Suppressor macrophage treated with lipopolysaccharide for 4 hours (primary cell): Measurements from ENCODE around the gene ATAD3C.
"Not testable (repeated sequence)": the region's sequence is repeated elsewhere in the genome, so short reads cannot be mapped to it uniquely, and the experiment has no call there.

ENCODE experiments used
- DNase-seq: peaks from one replicate; pipeline ENCODE4 v3.0.0-alpha.2; 2020

ATAD3C gene

DNA sequence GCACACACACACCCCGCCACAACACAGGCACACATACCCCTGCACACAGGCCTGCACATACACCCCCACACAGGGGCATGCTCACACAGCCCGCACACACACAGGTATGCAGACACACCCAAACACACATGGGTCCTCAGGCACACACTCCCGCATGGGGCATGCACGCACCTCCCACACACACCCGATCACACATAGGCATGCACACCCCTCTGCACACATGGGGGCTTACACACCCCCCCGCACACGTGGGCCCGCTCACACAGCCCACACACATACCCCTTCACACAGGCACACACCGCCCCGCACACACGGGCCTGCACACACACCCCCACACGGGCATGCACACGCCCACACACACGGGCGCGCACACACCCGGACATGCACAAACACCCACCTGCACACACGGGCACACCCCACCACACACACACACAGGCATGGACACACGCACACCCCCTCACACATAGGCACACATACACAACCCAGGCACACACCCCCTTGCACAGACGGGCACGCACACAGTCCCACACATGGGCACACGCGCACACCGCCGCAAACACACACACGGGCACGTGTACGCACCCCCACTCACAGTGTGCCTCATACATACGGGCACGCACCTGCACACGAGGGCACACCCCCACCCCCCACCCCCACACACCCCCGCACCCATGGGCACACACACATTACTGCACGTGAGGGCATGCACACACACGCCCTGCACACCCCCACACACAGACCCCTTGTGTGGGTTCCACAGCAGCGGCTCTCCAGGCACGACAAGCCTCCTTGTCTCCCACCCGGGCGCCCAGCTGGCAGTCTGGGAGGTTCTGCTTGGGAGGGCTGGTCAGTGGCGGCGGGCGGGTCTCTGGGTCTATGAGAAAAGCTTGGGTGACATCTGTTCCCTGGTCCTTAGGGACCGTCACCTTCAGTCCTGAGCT, 30.3 kb downstream of the ATAD3C start:
- no peak for DNase-seq

DNA sequence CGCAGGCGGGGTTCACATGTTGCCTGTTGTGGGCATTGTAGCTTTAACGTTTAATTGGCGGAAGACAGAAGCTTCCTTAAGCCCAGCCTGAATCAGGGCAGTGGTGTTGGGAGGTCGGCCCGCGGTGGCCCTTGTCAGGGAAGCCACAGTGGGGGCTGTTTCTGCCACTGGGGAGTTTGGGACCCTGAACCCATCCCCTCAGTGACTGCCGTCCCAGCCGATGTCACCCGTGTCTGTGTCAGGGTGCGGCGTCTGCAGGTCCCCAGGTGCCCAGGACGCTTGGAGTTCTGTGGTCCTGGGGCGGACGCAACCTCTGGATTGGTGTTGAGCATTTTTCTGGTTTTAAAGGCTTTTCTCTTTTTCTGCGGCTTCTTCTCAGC, 31.0 kb downstream of the ATAD3C start:
- DNase-seq, result not testable (repeated sequence)

DNA sequence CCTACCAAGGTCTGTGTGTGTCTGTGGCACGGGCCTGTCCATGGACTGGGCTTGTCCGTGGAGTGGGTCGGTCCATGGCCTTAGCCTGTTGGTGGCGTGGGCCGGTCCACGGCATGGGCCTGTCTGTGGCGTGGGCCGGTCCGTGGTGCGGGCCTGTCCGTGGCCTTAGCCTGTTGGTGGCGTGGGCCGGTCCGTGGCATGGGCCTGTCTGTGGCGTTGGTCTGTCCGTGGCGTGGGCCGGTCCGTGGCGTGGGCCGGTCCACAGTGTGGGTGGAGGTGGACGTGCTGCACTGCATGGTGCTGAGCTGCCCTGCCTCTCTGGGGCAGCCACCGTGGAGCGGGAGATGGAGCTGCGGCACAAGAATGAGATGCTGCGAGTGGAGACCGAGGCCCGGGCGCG, 32.3 kb downstream of the ATAD3C start:
- DNase-seq, result not testable (repeated sequence)

DNA sequence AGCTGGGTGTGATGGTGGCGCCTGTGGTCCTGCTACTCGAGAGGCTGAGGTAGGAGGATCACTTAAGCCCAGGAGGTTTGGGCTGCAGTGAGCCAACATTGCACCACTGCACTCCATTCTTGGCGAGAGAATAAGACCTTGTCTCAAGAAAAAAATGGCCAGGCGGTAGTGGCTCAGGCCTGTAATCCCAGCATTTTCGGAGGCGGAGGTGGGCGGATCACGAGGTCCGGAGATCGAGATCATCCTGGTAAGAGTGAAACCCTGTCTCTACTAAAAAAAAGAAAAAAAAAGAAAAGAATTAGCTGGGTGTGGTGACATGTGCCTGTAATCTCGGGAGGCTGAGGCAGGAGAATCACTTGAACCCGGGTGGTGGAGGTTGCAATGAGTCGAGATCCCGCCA, 33.4 kb downstream of the ATAD3C start:
- no peak for DNase-seq

DNA sequence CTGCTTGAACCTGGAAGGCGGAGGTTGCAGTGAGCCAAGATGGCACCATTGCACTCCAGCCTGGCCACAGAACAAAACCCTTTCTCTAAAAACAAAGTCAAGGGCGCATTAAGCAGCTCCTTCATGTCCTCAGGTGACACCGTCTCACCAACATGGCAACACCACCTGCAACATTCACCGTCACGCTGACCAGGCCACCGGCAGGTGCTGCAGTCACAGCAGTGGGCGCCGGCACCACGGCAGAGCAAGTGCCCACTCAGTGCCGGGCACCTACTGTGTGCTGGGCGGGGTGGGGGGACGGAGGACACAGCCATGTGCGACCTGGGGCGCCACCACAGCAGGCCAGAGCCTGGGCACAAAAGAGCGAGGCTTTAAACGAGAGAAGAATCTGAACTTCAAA, 34.2 kb downstream of the ATAD3C start:
- no peak for DNase-seq

DNA sequence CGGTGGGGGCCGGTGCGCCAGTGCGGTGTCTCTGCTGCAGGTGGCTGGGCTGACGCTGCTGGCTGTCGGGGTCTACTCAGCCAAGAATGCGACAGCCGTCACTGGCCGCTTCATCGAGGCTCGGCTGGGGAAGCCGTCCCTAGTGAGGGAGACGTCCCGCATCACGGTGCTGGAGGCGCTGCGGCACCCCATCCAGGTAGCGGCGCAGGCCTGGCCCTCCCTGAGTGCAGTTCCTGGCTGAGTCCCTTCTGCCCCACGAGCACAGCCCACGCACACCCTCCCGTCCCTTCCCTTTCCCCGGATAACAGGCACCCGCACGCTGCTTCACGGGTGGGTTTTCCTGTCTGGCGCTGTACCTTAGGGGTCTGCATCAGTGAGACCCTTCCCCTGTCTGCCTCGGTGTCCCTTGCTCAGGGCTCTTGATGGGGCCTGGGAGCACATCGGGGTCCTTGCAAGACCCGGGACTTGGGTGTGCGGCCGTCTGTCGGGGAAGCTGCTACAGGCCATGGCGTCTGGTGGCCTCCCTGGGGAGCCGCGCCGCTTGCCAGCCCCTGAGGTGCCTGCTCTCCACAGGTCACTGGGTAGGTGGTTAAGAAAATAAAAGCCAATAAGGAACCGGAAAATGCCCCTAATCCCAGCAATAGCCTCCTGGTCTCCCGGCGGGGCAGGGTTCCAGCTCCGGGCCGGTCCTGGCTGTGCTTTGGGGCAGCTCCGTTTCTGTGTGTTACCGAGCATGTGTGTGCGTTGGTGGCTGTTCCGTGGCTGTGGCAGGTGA, 35.7 kb downstream of the ATAD3C start:
- not testable (repeated sequence) for DNase-seq

DNA sequence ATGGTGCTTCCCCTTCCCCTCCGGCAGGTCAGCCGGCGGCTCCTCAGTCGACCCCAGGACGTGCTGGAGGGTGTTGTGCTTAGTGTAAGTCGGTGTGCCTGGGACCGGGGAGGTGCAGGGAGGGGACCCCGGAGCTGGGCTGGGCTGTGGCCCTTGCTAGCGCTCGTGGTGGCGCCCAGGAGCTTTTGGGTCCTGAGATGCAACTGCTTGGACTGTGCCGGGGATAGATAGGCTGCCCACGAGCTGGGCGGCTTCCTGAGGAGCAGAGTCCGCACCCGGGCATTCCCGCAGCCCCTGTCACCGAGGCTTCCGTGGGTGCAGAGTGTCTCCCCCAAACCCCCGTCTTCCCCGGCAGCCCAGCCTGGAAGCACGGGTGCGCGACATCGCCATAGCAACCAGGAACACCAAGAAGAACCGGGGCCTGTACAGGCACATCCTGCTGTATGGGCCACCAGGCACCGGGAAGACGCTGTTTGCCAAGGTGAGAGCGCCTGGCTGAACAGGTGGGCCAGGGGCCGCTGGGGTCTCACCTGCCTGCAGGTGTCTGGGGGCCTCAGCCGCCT, 36.3 kb downstream of the ATAD3C start:
- not testable (repeated sequence) for DNase-seq

DNA sequence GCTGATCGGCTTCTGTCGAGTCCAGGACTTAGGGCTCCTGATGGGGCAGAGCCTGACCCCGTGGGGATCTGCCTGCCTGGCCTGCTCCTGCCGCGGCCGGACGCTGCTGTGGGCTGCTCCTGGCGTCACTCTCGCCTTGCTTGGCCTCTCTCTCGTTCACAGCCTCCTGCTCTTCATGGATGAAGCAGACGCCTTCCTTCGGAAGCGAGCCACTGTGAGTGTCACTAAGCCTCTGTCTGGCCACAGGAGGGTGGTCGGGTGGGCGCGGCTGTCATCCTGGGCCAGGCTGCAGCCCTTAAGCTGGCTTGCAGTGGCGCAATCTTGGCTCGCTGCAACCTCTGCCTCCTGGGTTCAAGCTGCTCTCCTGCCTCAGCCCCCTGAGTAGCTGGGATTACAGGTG, 38.2 kb downstream of the ATAD3C start:
- no peak for DNase-seq

DNA sequence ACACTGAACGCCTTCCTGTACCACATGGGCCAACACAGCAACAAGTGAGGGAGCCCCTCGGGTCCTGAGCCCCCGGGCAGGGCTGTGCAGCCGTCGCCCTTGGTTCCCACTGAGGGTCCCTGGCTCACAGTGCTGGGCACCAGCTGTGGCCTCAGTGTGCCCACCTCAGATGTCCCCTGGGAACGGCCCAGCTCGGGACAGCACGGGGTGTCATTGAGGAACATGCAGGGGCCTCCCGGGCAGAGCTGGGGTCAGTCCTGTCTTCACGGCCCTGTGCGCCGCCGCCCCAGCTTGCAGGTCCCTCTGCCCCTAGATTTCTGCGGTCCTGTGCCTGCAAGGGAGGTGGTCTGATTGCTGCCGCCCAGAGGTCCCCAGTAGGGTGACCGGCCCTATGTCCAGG, 39.7 kb downstream of the ATAD3C start:
- DNase-seq, result no peak

DNA sequence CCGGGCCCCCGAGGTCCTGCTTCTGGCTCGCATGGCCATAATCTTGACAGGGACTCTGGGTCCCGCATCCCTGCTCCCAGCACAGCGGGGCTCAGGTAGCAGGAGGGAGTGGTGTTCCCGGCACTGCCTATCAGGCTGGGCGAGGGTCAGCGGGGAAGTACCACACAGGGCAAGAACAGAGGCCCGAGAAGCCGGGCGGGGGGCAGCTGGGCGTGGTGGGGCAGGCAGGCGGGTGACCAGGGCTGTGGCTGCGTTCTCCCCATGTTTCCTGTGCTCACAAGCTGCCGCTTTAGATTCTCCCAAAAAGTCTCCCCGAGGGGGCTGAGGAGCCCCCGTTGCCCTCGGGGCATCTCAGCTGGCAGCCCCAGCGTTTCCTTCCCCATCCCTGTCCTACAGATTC, 40.4 kb downstream of the ATAD3C start:
- DNase-seq, result no peak

DNA sequence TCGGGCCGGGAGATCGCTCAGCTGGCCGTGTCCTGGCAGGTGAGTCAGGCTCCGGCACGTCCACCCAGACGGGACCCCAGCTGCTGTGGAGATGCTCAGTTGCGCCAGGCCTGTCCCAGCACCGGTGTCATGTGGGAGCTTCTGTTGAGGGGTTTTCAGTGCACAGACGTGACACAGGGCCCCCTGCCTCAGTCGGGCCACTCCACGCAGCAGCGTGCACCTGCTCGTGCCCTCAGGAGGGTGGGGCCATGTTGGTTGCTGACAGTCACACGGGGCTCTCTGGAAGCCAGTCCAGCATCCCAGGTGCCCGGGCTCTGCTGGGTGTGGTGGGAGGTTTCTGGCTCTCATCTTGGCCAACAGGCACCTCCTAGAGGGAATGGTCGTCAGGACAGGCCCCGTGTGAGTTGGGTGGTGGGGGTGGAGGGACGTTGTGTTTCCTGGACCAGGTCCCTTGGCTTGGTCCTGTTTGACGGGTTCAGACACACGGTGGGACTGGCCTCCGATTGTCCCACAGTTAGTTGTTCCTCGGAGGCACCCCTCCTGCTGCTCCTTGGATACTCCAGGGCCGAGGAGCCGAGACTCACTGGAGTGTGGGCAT, 41.2 kb downstream of the ATAD3C start:
- no peak for DNase-seq

DNA sequence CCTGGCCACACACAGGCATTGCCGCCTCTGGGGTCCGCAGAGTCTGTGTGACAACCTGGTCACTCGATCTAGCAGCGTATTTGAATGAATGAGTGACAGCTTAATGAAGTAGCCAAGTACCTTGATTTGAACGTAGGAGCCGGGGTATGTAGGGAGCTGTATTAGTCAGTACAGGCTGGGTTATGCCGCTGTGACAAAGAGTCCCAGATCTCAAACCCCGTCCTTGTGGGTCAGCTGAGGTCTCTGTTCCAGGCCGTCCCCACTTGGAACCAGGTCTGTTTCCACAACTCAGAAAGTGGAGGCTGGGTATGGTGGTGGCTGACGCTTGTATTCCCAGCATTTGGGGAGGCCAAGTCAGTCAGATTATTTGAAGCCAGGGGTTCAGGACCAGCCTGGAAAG, 42.1 kb downstream of the ATAD3C start:
- DNase-seq, result no peak

DNA sequence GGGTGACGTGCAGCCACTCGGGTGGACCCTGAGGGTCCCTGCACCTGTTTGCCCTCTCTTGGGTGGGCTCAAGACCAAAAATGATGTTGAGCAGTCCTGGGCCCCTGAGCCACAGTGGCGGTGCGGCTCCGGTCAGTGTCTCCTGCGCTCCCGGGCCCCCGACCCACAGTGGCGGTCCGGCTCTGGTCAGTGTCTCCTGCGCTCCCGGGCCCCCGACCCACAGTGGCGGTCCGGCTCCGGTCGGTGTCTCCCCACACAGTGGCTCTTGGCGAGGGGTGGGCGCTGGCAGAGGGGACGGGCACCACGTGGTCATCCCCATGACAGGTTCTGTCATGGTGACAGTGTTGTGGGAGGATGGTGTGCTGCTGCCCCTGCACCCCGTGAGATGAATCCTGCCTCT, 44.8 kb downstream of the ATAD3C start:
- not testable (repeated sequence) for DNase-seq

DNA sequence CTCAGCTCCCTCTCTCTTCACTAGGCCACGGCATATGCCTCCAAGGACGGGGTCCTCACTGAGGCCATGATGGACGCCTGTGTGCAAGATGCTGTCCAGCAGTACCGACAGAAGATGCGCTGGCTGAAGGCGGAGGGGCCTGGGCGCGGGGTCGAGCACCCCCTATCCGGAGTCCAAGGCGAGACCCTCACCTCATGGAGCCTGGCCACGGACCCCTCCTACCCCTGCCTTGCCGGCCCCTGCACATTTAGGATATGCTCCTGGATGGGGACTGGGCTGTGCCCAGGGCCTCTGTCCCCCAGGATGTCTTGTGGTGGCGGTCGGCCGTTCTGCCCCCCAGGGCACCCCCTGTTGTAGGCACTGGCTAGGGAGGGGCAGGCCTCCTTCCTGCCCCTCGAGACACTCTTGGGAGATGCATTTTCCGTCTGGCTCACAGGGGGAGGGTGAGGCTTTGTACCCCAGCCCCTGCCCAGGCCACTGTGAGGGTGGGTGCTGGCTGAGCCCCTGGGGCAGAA, 46.0 kb downstream of the ATAD3C start:
- DNase-seq, result not testable (repeated sequence)

DNA sequence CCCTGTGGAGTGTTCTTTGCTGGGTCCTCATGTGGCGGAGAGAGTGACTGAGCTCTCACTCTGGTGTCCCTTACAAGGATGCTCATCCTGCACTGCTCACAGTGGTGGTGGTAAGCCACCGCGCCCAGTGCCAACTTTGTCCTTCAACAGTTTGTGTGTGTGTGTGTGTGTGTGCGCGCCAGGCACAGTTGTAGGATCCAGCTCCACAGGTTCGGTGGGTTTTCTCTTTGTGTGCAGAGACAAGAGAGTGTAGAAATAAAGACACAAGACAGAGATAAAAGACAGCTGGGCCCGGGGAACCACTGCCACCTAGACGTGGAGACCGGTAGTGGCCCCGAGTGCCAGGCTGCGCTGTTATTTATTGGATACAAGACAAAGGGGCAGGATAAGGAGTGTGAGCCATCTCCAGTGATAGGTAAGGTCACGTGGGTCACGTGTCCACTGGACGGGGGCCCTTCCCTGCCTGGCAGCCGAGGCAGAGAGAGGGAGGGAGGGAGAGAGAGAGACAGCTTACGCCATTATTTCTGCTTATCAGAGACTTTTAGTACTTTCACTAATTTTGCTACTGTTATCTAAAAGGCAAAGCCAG, 55.4 kb downstream of the ATAD3C start:
- DNase-seq, result peak; percentile 50

DNA sequence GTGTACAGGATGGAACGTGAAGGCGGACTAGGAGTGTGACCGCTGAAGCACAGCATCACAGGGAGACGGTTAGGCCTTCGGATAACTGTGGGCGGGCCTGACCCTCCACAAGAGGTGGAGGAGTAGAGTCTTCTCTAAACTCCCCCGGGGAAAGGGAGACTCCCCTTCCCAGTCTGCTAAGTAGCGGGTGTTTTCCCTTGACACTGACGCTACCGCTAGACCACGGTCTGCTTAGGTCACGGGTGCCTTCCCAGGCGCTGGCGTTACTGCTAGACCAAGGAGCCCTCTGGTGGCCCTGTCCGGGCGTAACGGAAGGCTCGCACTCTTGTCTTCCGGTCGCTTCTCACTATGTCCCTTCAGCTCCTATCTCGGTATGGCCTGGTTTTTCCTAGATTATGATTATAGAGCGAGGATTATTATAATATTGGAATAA, 55.9 kb downstream of the ATAD3C start:
- peak; percentile 58 for DNase-seq

DNA sequence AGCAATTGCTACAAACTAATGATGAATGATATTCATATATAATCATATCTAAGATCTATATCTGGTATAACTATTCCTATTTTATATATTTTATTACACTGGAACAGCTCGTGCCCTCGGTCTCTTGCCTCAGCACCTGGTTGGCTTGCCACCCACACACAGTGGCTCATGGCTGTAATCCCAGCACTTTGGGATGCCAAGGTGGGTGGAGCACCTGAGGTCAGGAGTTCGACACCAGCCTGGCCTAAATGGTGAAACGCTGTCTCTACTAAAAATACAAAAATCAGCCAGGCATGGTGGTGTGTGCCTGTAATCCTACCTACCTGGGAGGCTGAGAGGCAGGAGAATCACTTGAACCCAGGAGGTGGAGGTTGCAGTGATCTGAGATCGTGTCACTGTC, 56.3 kb downstream of the ATAD3C start:
- DNase-seq, result not testable (repeated sequence)

DNA sequence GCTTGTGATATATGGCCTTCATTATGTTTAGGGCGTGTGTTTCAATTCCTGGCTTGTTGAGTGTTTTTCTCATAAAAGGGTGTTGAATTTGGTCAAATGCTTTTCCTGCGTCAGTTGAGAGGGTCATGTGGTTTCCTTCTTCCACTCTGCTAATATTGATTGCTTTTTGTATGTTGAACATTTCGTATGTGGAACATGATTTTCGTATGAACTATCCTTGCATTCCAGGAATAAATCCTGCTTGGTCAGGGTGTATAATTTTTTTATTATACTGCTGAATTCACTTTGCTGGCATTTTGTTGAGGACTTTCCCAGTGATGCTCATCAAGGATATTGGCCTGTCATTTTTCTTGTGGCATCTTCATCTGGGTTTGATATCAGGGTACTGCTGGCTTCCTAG, 57.8 kb downstream of the ATAD3C start:
- DNase-seq, result no peak

DNA sequence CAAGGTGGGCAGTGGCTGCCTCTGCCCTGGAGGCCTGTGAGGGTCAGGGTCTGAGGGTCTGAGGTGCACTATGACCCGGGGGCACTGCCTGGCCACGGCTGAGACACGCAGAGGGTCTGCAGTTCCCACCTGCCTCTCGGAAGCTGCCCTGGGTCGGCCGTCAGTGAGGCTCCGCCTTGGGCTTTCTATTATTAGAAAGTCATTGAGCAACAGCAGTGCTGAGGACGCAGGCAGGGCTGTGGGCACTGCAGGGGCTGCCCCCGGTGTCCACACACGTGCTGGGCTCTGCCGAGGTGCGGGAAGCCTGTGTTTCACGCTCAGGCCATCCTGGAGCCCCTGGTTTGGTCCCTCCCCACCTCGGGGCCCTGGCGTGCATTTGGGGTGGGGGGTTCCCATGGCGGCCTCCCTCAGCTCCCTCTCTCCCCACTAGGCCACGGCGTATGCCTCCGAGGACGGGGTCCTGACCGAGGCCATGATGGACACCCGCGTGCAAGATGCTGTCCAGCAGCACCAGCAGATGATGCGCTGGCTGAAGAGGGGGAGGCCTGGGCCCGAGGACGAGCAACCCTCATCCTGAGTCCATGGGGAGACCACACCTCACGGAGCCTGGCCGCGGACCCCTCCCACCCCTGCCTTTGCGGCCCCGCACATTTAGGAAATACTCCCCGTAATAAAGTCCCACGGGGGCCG, 59.4 kb downstream of the ATAD3C start:
- DNase-seq, result not testable (repeated sequence)

DNA sequence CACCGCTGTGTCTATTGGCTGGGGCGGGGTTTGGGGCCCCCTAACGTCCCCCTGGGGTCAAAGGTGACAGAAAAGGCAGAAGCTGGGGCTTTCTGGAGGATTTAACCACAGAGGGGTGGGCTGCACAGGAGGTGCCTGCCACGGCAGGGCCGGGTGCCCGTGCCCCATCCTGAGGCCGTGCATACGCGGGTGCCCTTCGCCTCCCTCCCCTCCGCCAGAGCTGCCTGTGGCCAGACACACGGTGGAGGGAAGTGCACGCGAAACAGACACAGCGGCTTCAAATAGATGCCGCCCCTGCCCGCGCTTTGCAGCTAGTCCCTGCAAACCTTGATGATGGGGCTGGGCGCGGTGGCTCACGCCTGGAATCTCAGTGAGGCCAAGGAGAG, 60.0 kb downstream of the ATAD3C start:
- not testable (repeated sequence) for DNase-seq

DNA sequence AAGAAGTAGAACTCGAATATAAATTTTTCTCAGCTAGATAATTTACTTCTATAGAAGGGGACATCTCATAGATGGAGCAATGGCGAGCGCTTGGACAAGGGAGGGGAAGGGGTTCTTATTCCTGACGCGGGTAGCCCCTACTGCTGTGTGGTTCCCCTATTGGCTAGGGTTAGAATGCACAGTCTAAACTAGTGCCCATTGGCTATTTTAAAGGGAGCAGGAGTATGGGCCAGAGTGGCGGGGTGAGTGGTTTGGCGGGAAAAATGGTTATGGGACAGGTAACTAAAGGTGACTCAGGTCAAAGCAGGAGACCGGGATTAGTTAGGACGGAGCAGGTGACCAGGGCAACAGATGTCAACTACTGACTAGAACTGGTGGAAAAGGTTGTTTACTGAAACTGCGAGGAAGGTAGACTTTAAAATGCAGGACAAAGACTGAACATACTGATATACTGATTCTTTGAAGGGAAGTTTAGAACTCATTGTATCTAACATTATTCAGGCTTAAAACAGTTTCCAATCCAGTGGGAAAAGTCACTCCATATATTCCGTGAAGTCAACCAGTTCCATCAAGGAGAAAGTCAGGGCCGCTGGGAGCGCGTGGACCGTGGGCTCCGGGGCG, 61.5 kb downstream of the ATAD3C start:
- peak; percentile 16 for DNase-seq
